GM12874 (cell line): ENCODE data around the gene CHMP2A.

Source experiments
- TF ChIP-seq, protein P1 (sequence below): IDR thresholded peaks from 2 replicates; pipeline ENCODE4 v1.5.1; 2011; ENCODE audit warnings: low read depth, mild to moderate bottlenecking, control low read depth, low read length, moderate library complexity; ENCODE audit not compliant: insufficient read depth

Gene CHMP2A

DNA sequence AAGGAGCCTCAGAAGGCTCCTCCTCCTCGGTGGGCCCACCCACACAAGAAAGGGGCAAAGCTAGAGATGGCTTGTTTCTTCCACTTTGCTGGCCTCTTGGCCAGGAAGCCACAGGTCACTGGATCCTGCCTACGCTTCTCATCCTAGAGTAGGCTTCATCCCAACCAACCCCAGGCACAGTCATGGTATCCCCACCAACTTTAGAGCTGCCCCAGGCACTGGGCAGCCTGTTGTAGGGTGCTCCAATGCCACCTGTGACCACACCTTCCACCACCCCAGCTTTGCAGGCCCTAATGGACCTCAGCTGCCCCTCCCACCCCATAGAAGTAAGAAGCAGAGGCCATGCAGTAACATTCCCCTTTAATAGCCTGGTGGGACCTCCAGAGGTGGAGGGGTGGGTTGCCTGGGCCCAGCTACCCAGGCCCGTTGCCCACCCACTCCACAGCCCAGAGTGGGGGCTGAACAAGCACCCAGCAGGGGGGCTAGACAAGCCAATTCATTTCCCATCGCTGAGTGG is 522 bp upstream of the CHMP2A start:
- TF ChIP-seq, protein P1, sequence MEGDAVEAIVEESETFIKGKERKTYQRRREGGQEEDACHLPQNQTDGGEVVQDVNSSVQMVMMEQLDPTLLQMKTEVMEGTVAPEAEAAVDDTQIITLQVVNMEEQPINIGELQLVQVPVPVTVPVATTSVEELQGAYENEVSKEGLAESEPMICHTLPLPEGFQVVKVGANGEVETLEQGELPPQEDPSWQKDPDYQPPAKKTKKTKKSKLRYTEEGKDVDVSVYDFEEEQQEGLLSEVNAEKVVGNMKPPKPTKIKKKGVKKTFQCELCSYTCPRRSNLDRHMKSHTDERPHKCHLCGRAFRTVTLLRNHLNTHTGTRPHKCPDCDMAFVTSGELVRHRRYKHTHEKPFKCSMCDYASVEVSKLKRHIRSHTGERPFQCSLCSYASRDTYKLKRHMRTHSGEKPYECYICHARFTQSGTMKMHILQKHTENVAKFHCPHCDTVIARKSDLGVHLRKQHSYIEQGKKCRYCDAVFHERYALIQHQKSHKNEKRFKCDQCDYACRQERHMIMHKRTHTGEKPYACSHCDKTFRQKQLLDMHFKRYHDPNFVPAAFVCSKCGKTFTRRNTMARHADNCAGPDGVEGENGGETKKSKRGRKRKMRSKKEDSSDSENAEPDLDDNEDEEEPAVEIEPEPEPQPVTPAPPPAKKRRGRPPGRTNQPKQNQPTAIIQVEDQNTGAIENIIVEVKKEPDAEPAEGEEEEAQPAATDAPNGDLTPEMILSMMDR = no peak

DNA sequence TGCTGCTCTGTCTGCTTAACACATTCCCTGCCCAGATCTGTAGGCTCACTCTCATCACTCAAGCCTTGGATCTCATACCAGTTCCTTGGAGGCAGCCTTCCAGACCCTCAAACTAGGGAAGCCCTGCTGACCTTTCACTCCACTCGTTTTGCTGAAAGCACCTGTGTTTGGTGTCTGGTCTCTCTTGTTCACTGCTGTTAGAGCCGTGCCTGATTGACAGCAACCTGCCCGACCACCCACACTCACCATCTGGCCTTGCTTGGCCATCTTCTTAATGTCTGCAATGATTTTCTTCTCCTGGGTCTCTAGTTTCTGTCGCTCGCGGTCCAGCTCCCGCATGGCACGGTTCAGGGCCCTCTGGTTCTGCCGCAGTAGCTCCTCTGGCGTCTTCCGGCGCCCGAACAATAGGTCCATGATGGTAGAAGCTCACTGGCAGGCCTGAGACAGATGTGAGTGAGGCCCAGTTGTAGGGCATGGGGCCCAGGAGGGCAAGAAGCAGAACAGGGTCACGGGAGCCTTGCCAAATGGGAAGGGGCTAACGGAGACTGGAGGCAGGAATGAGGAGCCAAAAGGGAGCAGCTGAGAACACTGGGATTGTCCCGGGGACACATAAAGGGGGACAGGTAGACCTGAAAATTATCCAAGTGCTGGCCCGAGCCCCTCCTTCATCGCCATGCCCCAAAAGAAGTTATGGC is 959 bp downstream of the CHMP2A start:
- TF ChIP-seq, protein P1 = no peak

DNA sequence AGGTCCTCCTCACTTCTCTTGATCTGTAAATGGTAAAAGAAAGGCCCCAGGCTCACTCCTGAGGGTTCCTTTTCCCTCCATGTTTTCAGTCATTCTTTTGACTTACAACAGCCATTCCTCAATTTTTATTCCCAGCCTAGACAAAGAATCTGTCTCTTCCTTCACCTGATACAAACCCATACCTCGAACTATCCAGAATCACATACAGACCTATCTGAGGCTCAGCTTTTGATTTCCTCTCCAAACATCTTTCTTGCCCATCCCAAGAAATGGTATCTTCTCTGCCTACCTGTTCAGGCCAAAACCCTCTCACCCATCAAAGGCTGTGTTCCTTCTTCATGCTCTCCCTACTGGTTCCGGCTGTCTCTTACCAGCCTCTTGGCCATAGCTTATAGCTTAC is 2.2 kb downstream of the CHMP2A start:
- TF ChIP-seq, protein P1 = no peak

DNA sequence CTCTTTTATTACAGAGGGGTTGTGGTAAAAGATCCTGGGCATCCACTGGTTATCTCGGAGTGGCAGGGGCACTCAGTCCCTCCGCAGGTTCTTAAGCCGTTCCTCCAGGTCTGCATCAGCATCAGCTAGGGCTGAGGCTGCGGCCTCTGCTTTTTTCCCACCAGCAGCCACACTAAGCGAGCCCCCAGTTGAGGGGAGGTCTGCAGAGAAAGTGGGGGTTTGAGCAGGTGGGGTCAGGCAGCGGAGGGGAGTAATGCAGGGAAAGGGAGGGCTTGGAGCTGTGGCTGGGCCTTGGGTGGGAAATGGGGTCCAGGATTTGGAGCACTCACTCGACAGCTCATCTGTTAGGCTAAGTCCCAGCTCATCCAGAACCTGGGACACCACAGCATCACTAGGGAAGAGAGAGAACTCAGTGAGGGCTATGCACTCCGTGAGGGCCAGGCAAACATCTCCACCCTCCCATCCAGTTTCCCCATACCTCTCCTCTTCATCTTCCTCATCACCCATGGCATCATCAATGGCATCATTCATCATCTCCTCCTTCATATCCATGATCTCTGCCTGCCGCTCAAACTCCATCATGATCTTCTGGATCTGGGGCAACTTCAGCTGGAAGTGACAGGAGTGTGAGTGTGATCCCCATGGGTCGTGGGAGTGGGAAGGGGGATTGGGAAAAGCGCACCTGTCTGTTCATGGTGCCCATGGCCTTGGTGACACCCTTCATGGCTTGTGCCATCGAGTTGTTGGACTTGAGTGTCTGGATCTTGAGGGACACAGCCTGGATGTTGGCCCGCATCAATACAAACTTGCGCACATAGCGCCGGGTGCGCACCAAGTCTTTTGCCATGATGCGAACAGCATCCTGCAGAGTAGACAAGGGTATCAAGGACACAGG is 3.1 kb downstream of the CHMP2A start:
- TF ChIP-seq, protein P1 = no peak

DNA sequence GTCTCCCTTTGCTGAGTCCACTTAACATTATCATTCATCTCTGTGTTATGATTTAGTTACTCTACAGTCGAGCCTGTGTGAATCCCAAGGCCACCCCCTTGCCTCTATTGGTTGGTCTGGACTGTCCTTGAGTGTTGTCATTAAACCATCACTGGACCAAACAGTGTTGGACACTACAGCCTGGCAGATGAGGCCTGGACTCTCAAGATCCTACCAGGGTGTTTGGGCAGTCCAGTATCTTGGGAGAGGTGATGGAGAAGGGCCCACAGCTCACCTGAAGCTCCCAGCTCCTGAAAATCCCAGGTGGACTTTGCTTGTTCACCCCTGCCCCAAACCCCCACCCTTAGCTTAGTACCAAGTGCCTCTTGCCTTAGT is 3.8 kb downstream of the CHMP2A start:
- TF ChIP-seq, protein P1 = no peak

DNA sequence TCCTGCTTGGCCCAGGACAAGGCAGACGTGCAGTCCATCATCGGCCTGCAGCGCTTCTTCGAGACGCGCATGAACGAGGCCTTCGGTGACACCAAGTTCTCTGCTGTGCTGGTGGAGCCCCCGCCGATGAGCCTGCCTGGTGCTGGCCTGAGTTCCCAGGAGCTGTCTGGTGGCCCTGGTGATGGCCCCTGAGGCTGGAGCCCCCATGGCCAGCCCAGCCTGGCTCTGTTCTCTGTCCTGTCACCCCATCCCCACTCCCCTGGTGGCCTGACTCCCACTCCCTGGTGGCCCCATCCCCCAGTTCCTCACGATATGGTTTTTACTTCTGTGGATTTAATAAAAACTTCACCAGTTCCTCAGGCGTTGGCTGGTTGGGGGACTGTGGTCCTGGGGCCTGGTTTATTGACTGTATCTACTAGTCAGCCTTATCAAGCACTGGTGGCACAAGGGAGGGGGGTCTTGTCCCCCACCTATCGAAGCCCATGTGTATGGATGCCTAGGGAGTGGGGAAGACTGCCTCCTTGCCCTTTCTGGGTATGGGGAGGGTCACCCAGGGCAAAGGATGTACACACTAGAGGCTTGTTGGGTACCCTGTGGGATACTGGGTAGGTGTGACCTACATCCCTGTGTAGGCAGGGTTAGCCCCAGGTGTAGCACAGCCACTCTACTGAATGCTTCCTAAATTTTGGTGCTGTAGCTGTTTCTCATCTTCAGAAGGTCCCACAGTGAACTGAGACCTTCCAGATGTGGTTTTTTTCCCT is 4.4 kb downstream of the CHMP2A start:
- TF ChIP-seq, protein P1 = no peak
